KMS-11 (cell line): ENCODE data around the gene KCND2.
"Not testable (repeated sequence)": the region's sequence is repeated elsewhere in the genome, so short reads cannot be mapped to it uniquely, and the experiment has no call there.

Experiments
- H2AFZ ChIP-seq: fragments of 200-600 bp; sonication (generic); 2 replicates; pipeline ENCODE4 v1.6.1; 2016; ENCODE audit warnings: antibody characterized with exemption, mixed run types, low read depth
- H3K27ac ChIP-seq: fragments of 200-600 bp; sonication (generic); 2 replicates; pipeline ENCODE4 v1.6.1; 2016; ENCODE audit warnings: mild to moderate bottlenecking, mixed run types
- H3K27me3 ChIP-seq: fragments of 200-600 bp; sonication (generic); 2 replicates; pipeline ENCODE4 v1.6.1; 2017; ENCODE audit warnings: mild to moderate bottlenecking, low read depth, mixed run types, moderate library complexity; ENCODE audit not compliant: insufficient read depth
- H3K36me3 ChIP-seq: fragments of 200-600 bp; sonication (generic); 2 replicates; pipeline ENCODE4 v1.6.1; 2017; ENCODE audit warnings: mild to moderate bottlenecking, mixed run types; ENCODE audit not compliant: insufficient read depth
- H3K4me1 ChIP-seq: fragments of 200-600 bp; sonication (generic); 2 replicates; pipeline ENCODE4 v1.6.1; 2016; ENCODE audit warnings: mild to moderate bottlenecking, low read depth, mixed run types; ENCODE audit not compliant: poor library complexity, severe bottlenecking
- H3K4me2 ChIP-seq: fragments of 200-600 bp; sonication (generic); 2 replicates; pipeline ENCODE4 v1.7.0; 2016; ENCODE audit warnings: mild to moderate bottlenecking, mixed run types
- H3K4me3 ChIP-seq: fragments of 200-600 bp; sonication (generic); IDR thresholded peaks from 2 replicates; pipeline ENCODE4 v1.6.1; 2017; ENCODE audit warnings: low read depth, low read length, mixed read lengths; ENCODE audit not compliant: insufficient read depth
- H3K79me2 ChIP-seq: fragments of 200-600 bp; sonication (generic); 2 replicates; pipeline ENCODE4 v1.6.1; 2016; ENCODE audit warnings: low read depth, mixed run types; ENCODE audit not compliant: insufficient read depth
- H3K9ac ChIP-seq: fragments of 200-600 bp; sonication (generic); 2 replicates; pipeline ENCODE4 v1.6.1; 2016; ENCODE audit warnings: mild to moderate bottlenecking, mixed run types
- H4K20me1 ChIP-seq: fragments of 200-600 bp; sonication (generic); 2 replicates; pipeline ENCODE4 v1.6.1; 2016; ENCODE audit warnings: mild to moderate bottlenecking, mixed run types; ENCODE audit not compliant: insufficient read depth
- CTCF ChIP-seq: fragments of 200-600 bp; sonication (generic); conservative IDR thresholded peaks from 2 replicates; pipeline ENCODE4 v1.6.1; 2017; ENCODE audit warnings: low read depth, mild to moderate bottlenecking, antibody characterized with exemption, low read length, moderate library complexity, mixed read lengths

KCND2 gene

DNA sequence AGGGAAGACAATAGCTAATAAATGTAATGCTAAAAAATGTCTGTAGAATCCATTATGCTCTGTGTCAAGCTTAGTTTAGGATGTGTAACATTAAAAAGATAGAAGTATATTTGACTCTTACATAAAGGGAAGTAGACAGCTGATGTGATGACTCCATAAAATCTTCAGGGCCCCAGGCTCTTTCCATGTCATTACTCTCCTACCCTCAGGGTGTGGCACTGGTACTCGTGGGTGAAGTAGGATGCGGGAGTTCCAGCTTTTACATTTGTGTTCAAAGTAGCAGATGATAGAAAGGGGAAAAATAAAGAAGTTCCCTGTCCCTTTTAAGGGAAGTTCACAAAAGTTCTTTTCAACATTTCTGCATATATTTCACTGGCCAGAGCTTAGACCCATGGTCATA is 427.8 kb downstream of the KCND2 start:
- Histone ChIP-seq H2AFZ (no peak overlapping the region), H3K27ac (no peak overlapping the region), H3K4me3 (no peak overlapping the region), H3K27me3 (no peaks in the 10 kb centered on the region), H3K4me2 (no peak overlapping the region), H3K79me2 (no peaks in the 10 kb centered on the region), H3K36me3 (no peaks in the 10 kb centered on the region), H4K20me1 (no peaks in the 10 kb centered on the region), H3K9ac (no peak overlapping the region), H3K4me1 (peaks cover 7% of the 10 kb centered on the region)
- TF ChIP-seq CTCF, result no peak

- H3K27me3 ChIP-seq, H3K4me3 ChIP-seq, H2AFZ ChIP-seq, H3K27ac ChIP-seq, H3K4me2 ChIP-seq, H3K9ac ChIP-seq, H3K36me3 ChIP-seq, H4K20me1 ChIP-seq, H3K79me2 ChIP-seq, H3K4me1 ChIP-seq: not testable (repeated sequence)
Measured at GRCh38 chr7:120702408-120702807, 429.4 kb downstream of the KCND2 start.

DNA sequence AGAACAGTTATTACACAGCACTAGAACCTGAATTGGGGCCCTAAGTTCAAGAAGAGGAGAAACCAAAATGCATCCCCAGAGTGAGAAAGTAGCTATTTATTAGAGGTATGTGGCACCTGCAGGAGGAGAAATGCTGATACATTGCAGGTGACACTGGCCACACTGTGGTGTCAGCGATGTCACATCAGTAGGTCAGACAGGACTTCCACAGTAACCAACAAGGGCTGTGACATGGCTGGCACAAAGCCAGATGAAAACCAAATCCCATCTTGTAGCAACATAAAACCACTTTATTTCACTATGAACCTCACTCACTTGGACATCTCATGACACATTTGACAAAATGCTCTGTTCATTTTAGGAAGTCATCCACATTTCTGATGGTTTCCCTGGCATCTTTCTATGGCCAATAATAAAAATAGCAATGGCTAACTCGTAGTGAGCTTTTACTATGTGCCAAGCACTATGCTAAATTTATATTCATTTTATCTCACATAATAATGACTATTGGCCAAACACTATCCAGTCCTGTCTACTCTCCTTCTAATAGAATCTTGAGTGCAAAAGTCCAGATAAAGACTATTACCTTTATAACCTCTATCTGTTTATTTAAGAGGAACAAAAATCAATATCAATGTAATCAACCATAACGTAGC is 430.7 kb downstream of the KCND2 start:
- no peak overlapping the region for H3K27ac ChIP-seq

DNA sequence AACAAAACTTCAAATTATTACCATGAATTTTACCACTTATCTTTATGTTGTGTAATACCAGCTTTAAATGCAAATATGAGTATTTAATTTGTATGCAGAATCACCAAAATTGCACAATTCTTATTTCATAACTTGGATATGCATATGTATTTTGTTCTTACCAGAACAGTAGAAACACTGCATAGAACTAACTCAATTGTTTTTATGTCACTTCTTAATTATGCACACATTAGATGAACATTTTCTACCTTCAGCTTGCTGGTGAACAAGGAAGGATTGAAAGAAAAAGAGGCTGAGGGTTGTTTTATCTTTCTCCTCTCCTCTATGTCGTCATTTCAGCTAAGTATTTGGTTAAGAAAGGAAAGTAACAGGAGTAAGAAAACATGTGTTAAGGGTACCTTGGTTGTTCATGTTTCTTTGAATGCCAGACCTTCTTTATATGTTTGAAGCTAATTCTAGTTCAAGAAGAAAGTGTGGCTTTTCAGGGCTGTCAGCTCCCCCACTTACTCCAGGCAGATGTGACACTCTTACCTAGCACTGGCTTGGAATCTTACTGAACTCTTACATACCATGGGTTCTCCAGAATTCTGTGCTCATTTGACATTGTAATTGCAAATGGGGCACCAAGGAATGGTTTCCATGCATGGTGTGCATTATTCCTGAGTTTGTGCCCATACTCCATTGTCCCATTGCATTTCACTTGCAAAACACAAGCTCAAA is 436.4 kb downstream of the KCND2 start:
- Histone ChIP-seq H3K9ac (no peak overlapping the region), H3K27ac (no peak overlapping the region), H4K20me1 (no peaks in the 10 kb centered on the region), H3K27me3 (no peaks in the 10 kb centered on the region), H3K4me1 (no peaks in the 10 kb centered on the region), H3K4me2 (no peak overlapping the region), H3K4me3 (no peak overlapping the region), H3K36me3 (no peaks in the 10 kb centered on the region), H2AFZ (no peak overlapping the region), H3K79me2 (no peaks in the 10 kb centered on the region)
- TF ChIP-seq CTCF, result no peak

More for the DNA sequence above, 430.7 kb downstream of the KCND2 start:
- no peaks in the 10 kb centered on the region for H3K36me3 ChIP-seq
- no peak for TF ChIP-seq CTCF
- H3K4me1 ChIP-seq, result peaks cover 7% of the 10 kb centered on the region
- H3K27me3 ChIP-seq, result no peaks in the 10 kb centered on the region
- H3K4me3 ChIP-seq, result no peak overlapping the region
- H3K4me2 ChIP-seq, result no peak overlapping the region
- no peak overlapping the region for H2AFZ ChIP-seq
- no peaks in the 10 kb centered on the region for H3K79me2 ChIP-seq
- no peaks in the 10 kb centered on the region for H4K20me1 ChIP-seq
- no peak overlapping the region for H3K9ac ChIP-seq

- Histone ChIP-seq H3K27ac (no peak overlapping the region), H3K9ac (no peak overlapping the region), H3K4me1 (no peaks in the 10 kb centered on the region), H3K79me2 (no peaks in the 10 kb centered on the region), H3K4me3 (no peak overlapping the region), H3K4me2 (no peak overlapping the region), H3K36me3 (no peaks in the 10 kb centered on the region), H4K20me1 (no peaks in the 10 kb centered on the region), H2AFZ (no peak overlapping the region), H3K27me3 (no peaks in the 10 kb centered on the region)
- no peak for TF ChIP-seq CTCF
Measured at GRCh38 chr7:120709972-120710320, 437.0 kb downstream of the KCND2 start.
